H1 (cell line): ENCODE measurements around the gene SPTBN1. TPM values are rescaled to one million over a fixed set of nuclear protein-coding genes. Genes with fewer than 3 reads are reported as not detected.

Experiments used
- CTCF ChIA-PET: fragments of 300-600 bp; sonication (Branson Sonifier 250); formaldehyde crosslinking; loops from one replicate; lab custom pipeline; 2021; ENCODE audit not compliant: partially characterized antibody; lab: Charles Lee
- POLR2A ChIA-PET: fragments of 300-600 bp; sonication (Branson Sonifier 250); formaldehyde crosslinking; loops from one replicate; lab custom pipeline; 2021; ENCODE audit warnings: inconsistent platforms; ENCODE audit not compliant: partially characterized antibody; lab: Charles Lee
- DNase-seq, 2 experiments: peaks; one replicate each; pipeline versions ENCODE4 v3.0.0 to v3.0.0-alpha.2; 2010 to 2022; ENCODE audit warnings: low spot score in 2 of 2, low read depth in 1 of 2, mixed read lengths in 1 of 2
- FAIRE-seq: peaks from 2 replicates; lab custom pipeline; 2011; peaks lifted over from hg19 to GRCh38; lab: Jason Lieb, UNC
- H2AFZ ChIP-seq: 2 replicates; pipeline ENCODE4 v1.8.1; 2012; ENCODE audit warnings: low read length, inconsistent platforms
- H2AK5ac ChIP-seq: 2 replicates; pipeline ENCODE4 v1.6.1; 2013; ENCODE audit warnings: low read depth, low read length
- H2BK120ac ChIP-seq: replicated peaks from 2 replicates; pipeline ENCODE3; 2013; ENCODE audit warnings: low read depth, low read length, inconsistent platforms
- H2BK12ac ChIP-seq: 2 replicates; pipeline ENCODE4 v1.6.1; 2013; ENCODE audit warnings: low read depth, low read length
- H2BK15ac ChIP-seq: 2 replicates; pipeline ENCODE4 v1.6.1; 2013; ENCODE audit warnings: low read length
- H2BK20ac ChIP-seq: 2 replicates; pipeline ENCODE4 v1.6.1; 2013; ENCODE audit warnings: low read length
- H2BK5ac ChIP-seq: 2 replicates; pipeline ENCODE4 v1.6.1; 2013; ENCODE audit warnings: low read depth, low read length
- H3K14ac ChIP-seq: 2 replicates; pipeline ENCODE4 v1.6.1; 2013; ENCODE audit warnings: inconsistent platforms; ENCODE audit not compliant: insufficient read length
- H3K18ac ChIP-seq: 2 replicates; pipeline ENCODE4 v1.6.1; 2013; ENCODE audit warnings: low read length; ENCODE audit errors: extremely low read depth
- H3K23ac ChIP-seq: 2 replicates; pipeline ENCODE4 v1.6.1; 2013; ENCODE audit warnings: inconsistent platforms; ENCODE audit not compliant: insufficient read length
- H3K23me2 ChIP-seq: 2 replicates; pipeline ENCODE4 v1.6.1; 2013; ENCODE audit warnings: low read depth, low read length
- H3K27ac ChIP-seq: 2 replicates; pipeline ENCODE4 v1.6.1; 2011; ENCODE audit warnings: low read depth, low read length, inconsistent platforms
- H3K27me3 ChIP-seq, 4 experiments: replicated peaks in 1 of 4; 1 replicate in 1 of 4; 2 replicates in 3 of 4; pipeline versions ENCODE4 v1.6.1 to v1.8.1; 2011 to 2013; ENCODE audit warnings: low read length in 3 of 4, mild to moderate bottlenecking in 3 of 4, inconsistent platforms in 2 of 4, mixed read lengths in 2 of 4, moderate library complexity in 1 of 4; ENCODE audit not compliant: control insufficient read depth in 3 of 4, insufficient read depth in 3 of 4; ENCODE audit errors: extremely low read depth in 1 of 4
- H3K36me3 ChIP-seq, 4 experiments: 2 replicates each; pipeline versions ENCODE4 v1.6.1 to v1.8.1; 2011 to 2013; ENCODE audit warnings: mild to moderate bottlenecking in 4 of 4, low read length in 3 of 4, moderate library complexity in 2 of 4, control low read depth in 1 of 4, inconsistent platforms in 1 of 4; ENCODE audit not compliant: insufficient read depth in 4 of 4, control insufficient read depth in 2 of 4
- H3K4ac ChIP-seq: replicated peaks from 2 replicates; pipeline ENCODE3; 2013; ENCODE audit warnings: low read length, low read depth, mixed read lengths, inconsistent platforms; ENCODE audit not compliant: insufficient read length
- H3K4me1 ChIP-seq, 4 experiments: replicated peaks in 1 of 4; 1 replicate in 1 of 4; 2 replicates in 3 of 4; pipeline versions ENCODE4 v1.6.1 to v1.8.1; 2011 to 2013; ENCODE audit warnings: low read length in 3 of 4, inconsistent platforms in 2 of 4, mixed read lengths in 1 of 4; ENCODE audit not compliant: insufficient read depth in 4 of 4, control insufficient read depth in 3 of 4
- H3K4me2 ChIP-seq, 2 experiments: 2 replicates each; pipeline versions ENCODE4 v1.6.1 to v1.8.1; 2011 to 2013; ENCODE audit warnings: low read depth in 2 of 2, low read length in 2 of 2, control low read depth in 1 of 2, inconsistent platforms in 1 of 2, mild to moderate bottlenecking in 1 of 2; ENCODE audit not compliant: insufficient read depth in 1 of 2
- H3K4me3 ChIP-seq, 4 experiments: fragments of 200-600, 300-600 bp in 1 of 4; sonication (generic), shearing (Covaris generic), sonication (Bioruptor Twin) in 1 of 4; 2 replicates each; pipeline versions ENCODE4 v1.5.1 to v1.8.1; 2011 to 2016; ENCODE audit warnings: low read length in 4 of 4, low read depth in 3 of 4, control low read depth in 2 of 4, inconsistent platforms in 2 of 4, mild to moderate bottlenecking in 2 of 4, mixed read lengths in 1 of 4, moderate library complexity in 1 of 4; ENCODE audit not compliant: insufficient read depth in 2 of 4; ENCODE audit errors: extremely low read depth in 1 of 4
- H3K56ac ChIP-seq: replicated peaks from 2 replicates; pipeline ENCODE3; 2013; ENCODE audit warnings: low read depth, mild to moderate bottlenecking, mixed read lengths, low read length, inconsistent platforms; ENCODE audit not compliant: insufficient read length
- H3K79me1 ChIP-seq: 2 replicates; pipeline ENCODE4 v1.6.1; 2013; ENCODE audit warnings: low read depth, low read length, control low read depth
- H3K79me2 ChIP-seq, 2 experiments: 2 replicates each; pipeline versions ENCODE4 v1.6.1 to v1.8.1; 2012 to 2013; ENCODE audit warnings: low read length in 2 of 2, mild to moderate bottlenecking in 2 of 2, inconsistent platforms in 1 of 2; ENCODE audit not compliant: insufficient read depth in 2 of 2, control insufficient read depth in 1 of 2
- H3K9ac ChIP-seq, 4 experiments: replicated peaks in 1 of 4; 1 replicate in 1 of 4; 2 replicates in 3 of 4; pipeline versions ENCODE4 v1.6.1 to v1.8.1; 2011 to 2013; ENCODE audit warnings: low read depth in 3 of 4, low read length in 3 of 4, control low read depth in 2 of 4, mild to moderate bottlenecking in 2 of 4, moderate library complexity in 2 of 4, inconsistent platforms in 1 of 4; ENCODE audit errors: extremely low read depth in 1 of 4
- H3K9me3 ChIP-seq, 2 experiments: 2 replicates each; pipeline versions ENCODE4 v1.6.1 to v1.8.1; 2012 to 2013; ENCODE audit warnings: mild to moderate bottlenecking in 2 of 2, moderate library complexity in 2 of 2, control low read depth in 1 of 2, inconsistent platforms in 1 of 2, low read depth in 1 of 2, low read length in 1 of 2, mixed read lengths in 1 of 2; ENCODE audit not compliant: insufficient read depth in 2 of 2
- H4K20me1 ChIP-seq, 2 experiments: replicated peaks in 1 of 2; 2 replicates each; pipeline versions ENCODE3 to v1.8.1; 2011 to 2013; ENCODE audit warnings: inconsistent platforms in 2 of 2, low read length in 2 of 2, mild to moderate bottlenecking in 1 of 2; ENCODE audit not compliant: insufficient read depth in 2 of 2, control insufficient read depth in 1 of 2
- H4K5ac ChIP-seq: 2 replicates; pipeline ENCODE4 v1.6.1; 2013; ENCODE audit warnings: low read length, low read depth, mixed read lengths, inconsistent platforms; ENCODE audit not compliant: insufficient read length
- H4K8ac ChIP-seq: 2 replicates; pipeline ENCODE4 v1.8.0; 2013; ENCODE audit warnings: mild to moderate bottlenecking, moderate library complexity, low read length, inconsistent platforms; ENCODE audit not compliant: insufficient read depth; ENCODE audit errors: extremely low read depth
- H4K91ac ChIP-seq: replicated peaks from 2 replicates; pipeline ENCODE3; 2013; ENCODE audit warnings: low read length, mixed read lengths, inconsistent platforms; ENCODE audit not compliant: insufficient read length
- BCL11A ChIP-seq, 2 experiments: IDR thresholded peaks; one replicate each; pipeline ENCODE4 v1.6.1; 2011; ENCODE audit warnings: low read depth in 2 of 2, low read length in 2 of 2, mild to moderate bottlenecking in 2 of 2
- BRCA1 ChIP-seq: IDR thresholded peaks from 2 replicates; pipeline ENCODE4 v1.6.1; 2012; ENCODE audit warnings: low read depth, low read length, improper control_type of control experiment
- CBX5 ChIP-seq: fragments of 300-800, 300-1000 bp; sonication (generic); IDR thresholded peaks from 2 replicates; pipeline ENCODE4 v1.7.1; 2016; ENCODE audit warnings: antibody characterized with exemption, low read length, low read depth
- EP300 ChIP-seq, 2 experiments: IDR thresholded peaks; 1 replicate in 1 of 2; 2 replicates in 1 of 2; pipeline ENCODE4 v1.6.1; 2011 to 2012; ENCODE audit warnings: low read depth in 2 of 2, low read length in 2 of 2, mild to moderate bottlenecking in 2 of 2, borderline replicate concordance in 1 of 2, inconsistent platforms in 1 of 2, moderate library complexity in 1 of 2
- JUND ChIP-seq: IDR thresholded peaks from 2 replicates; pipeline ENCODE4 v1.6.1; 2011; ENCODE audit warnings: mild to moderate bottlenecking, improper control_type of control experiment, low read length
- NANOG ChIP-seq: IDR thresholded peaks from 2 replicates; pipeline ENCODE4 v1.6.1; 2011; ENCODE audit warnings: low read length, low read depth, mild to moderate bottlenecking, inconsistent platforms; ENCODE audit not compliant: insufficient read depth, poor library complexity, severe bottlenecking
- RBBP5 ChIP-seq: IDR thresholded peaks from 2 replicates; pipeline ENCODE4 v1.7.1; 2012; ENCODE audit warnings: low read depth, mild to moderate bottlenecking, inconsistent platforms, low read length, moderate library complexity, borderline replicate concordance
- TAF1 ChIP-seq: IDR thresholded peaks from 2 replicates; pipeline ENCODE4 v1.6.1; 2011; ENCODE audit warnings: mild to moderate bottlenecking, low read depth, low read length
- WGBS, 2 experiments: shearing (Covaris generic) in 1 of 2; methylation state at CpG; one replicate each; pipeline versions ENCODE4 v1.1.6 to v1.1.7; 2013 to 2015; ENCODE audit warnings: low lambda C conversion rate in 2 of 2, mixed read lengths in 2 of 2, inconsistent platforms in 1 of 2, low coverage in 1 of 2, missing lambda C conversion rate in 1 of 2; ENCODE audit not compliant: insufficient replicate concordance in 2 of 2, insufficient coverage in 1 of 2, insufficient read length in 1 of 2; ENCODE audit errors: extremely low coverage in 1 of 2, missing lambda C conversion rate in 1 of 2; 5-methylcytosine and 5-hydroxymethylcytosine counted together
- polyA plus RNA-seq, 7 experiments: library from polyadenylated mRNA; depleted of rRNA in 3 of 7; stranded (reverse) in 5 of 7; unstranded in 2 of 7; fragments of >200 nt in 5 of 7; fragments of 200-250 nt in 2 of 7; gene quantifications; 1 replicate in 5 of 7; 2 replicates in 1 of 7; 4 replicates in 1 of 7; pipeline versions ENCODE4 v1.2.1 to v1.2.3, GENCODE V29; 2011 to 2013; ENCODE audit warnings: missing spikeins in 2 of 7, mixed read lengths in 2 of 7
- total RNA-seq: library from RNA; stranded (reverse); fragmentation: NEBNext Ultra II Directional; extraction: Animal tissue kit (Norgen Biotek cat#: 25700); gene quantifications from 2 replicates; pipeline ENCODE4 v1.2.1, GENCODE V29; 2021
- TF ChIP-seq, protein P1 (sequence below): IDR thresholded peaks from 2 replicates; pipeline ENCODE4 v1.6.1; 2011; ENCODE audit warnings: low read length, improper control_type of control experiment
- TF ChIP-seq, protein P2 (sequence below), 3 experiments: IDR thresholded peaks; 1 replicate in 2 of 3; 2 replicates in 1 of 3; pipeline versions ENCODE4 v1.5.1 to v1.6.1; 2011; ENCODE audit warnings: low read length in 3 of 3, mild to moderate bottlenecking in 3 of 3, inconsistent platforms in 2 of 3, low read depth in 1 of 3, moderate library complexity in 1 of 3; ENCODE audit not compliant: insufficient read depth in 1 of 3; ENCODE audit errors: control extremely low read depth in 1 of 3

Gene SPTBN1
- total and polyA plus RNA-seq, 2 of the 8 experiments (the other 6 are each of a cell fraction or from before 2014, with no cell fraction given), result 31.8 to 180 TPM

DNA sequence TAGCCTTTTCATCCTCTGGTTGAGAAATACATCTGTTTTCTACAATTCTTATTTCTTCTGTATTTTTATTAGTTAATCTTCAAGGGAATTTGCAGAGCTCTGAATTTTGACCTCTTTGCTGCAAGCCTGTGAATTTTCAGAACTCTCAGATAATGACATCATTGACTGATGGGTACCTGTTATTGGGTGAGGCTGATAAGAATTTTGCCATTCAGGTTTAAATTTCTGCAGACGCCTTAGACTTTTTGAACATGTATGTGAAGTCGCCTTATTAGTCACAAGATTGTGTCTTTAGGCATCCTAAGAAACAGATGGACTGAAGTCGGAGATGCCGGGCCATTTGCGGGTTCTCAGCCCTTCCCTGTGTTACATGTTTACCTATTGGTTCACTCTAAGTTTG lies 82.4 kb downstream of the SPTBN1 start:
- WGBS, 2 experiments, result 92% methylated on average over 5 of the region's 5 CpGs; no CpG with 5 or more reads in 1 of the 2 experiments
- Histone ChIP-seq H3K14ac (no peak overlapping the region), H3K9ac (no peak overlapping the region), H3K9me3 (no peaks in the 10 kb centered on the region), H2AFZ (no peak overlapping the region), H2BK5ac (no peak overlapping the region), H2AK5ac (no peak overlapping the region), H4K5ac (no peak overlapping the region), H2BK12ac (no peak overlapping the region), H3K4me2 (no peak overlapping the region), H3K4me3 (no peak overlapping the region), H3K79me2 (no peaks in the 10 kb centered on the region), H3K79me1 (no peaks in the 10 kb centered on the region; the same call in 1 of the 2 replicates), H2BK120ac (no peak overlapping the region), H3K23ac (no peak overlapping the region), H4K20me1 (peaks cover 2 to 4% of the 10 kb centered on the region in 2 experiments), H3K23me2 (no peaks in the 10 kb centered on the region), H3K56ac (no peak overlapping the region), H3K4ac (no peak overlapping the region), H3K4me1 (no peaks in the 10 kb centered on the region), H3K36me3 (no peaks in the 10 kb centered on the region; a peak in 1 of 8 replicates), H3K27ac (no peak overlapping the region), H2BK15ac (no peak overlapping the region), H3K18ac (no peak overlapping the region), H4K91ac (no peak overlapping the region), H3K27me3 (no peaks in the 10 kb centered on the region), H2BK20ac (no peak overlapping the region), H4K8ac (no peak overlapping the region)
- ChIA-PET CTCF (interaction anchor here (0.7 to 1.9 kb wide), 4 partner anchors 9 to 166 kb away, joined by 4 to 6 read pairs (median 4); no protein-coding TSS in a partner anchor), POLR2A (interaction anchor here (6.0 kb wide), 1 partner anchor 20 kb away, joined by 30 read pairs; no protein-coding TSS in a partner anchor)
- DNase-seq (no peak), FAIRE-seq (no peak)
- TF ChIP-seq, protein P1, sequence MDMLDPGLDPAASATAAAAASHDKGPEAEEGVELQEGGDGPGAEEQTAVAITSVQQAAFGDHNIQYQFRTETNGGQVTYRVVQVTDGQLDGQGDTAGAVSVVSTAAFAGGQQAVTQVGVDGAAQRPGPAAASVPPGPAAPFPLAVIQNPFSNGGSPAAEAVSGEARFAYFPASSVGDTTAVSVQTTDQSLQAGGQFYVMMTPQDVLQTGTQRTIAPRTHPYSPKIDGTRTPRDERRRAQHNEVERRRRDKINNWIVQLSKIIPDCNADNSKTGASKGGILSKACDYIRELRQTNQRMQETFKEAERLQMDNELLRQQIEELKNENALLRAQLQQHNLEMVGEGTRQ, result no peak
- TF ChIP-seq TAF1, result no peak
- no peak for TF ChIP-seq CBX5
- TF ChIP-seq, protein P2, sequence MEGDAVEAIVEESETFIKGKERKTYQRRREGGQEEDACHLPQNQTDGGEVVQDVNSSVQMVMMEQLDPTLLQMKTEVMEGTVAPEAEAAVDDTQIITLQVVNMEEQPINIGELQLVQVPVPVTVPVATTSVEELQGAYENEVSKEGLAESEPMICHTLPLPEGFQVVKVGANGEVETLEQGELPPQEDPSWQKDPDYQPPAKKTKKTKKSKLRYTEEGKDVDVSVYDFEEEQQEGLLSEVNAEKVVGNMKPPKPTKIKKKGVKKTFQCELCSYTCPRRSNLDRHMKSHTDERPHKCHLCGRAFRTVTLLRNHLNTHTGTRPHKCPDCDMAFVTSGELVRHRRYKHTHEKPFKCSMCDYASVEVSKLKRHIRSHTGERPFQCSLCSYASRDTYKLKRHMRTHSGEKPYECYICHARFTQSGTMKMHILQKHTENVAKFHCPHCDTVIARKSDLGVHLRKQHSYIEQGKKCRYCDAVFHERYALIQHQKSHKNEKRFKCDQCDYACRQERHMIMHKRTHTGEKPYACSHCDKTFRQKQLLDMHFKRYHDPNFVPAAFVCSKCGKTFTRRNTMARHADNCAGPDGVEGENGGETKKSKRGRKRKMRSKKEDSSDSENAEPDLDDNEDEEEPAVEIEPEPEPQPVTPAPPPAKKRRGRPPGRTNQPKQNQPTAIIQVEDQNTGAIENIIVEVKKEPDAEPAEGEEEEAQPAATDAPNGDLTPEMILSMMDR (IDR thresholded peaks at IDR 0.05; ENCODE audit: control extremely low read depth in 1 of 3, insufficient read depth in 1 of 3, low read depth in 1 of 3, low read length in 3 of 3), result no peak
- TF ChIP-seq EP300 (IDR thresholded peaks at IDR 0.05; ENCODE audit: borderline replicate concordance in 1 of 2, low read depth in 2 of 2, low read length in 2 of 2), result no peak
- no peak for TF ChIP-seq BRCA1
- no peak for TF ChIP-seq JUND
- TF ChIP-seq RBBP5, result no peak
- no peak for TF ChIP-seq BCL11A (IDR thresholded peaks at IDR 0.05; ENCODE audit: low read depth in 2 of 2, low read length in 2 of 2)
- no peak for TF ChIP-seq NANOG
